IPS-NIHi11 (cell line): ENCODE results near the gene MT1F.
"Not testable (repeated sequence)": the region's sequence is repeated elsewhere in the genome, so short reads cannot be mapped to it uniquely, and the experiment has no call there.

Experiments
- DNase-seq: peaks from one replicate; pipeline ENCODE4 v3.0.0; 2012; ENCODE audit warnings: mixed read lengths, low spot score

MT1F gene

GRCh38 chr16:56645311-56645710 lies 12.4 kb upstream of the MT1F start:
- no peak for DNase-seq

- DNase-seq = no peak
These were observed 11.9 kb upstream of the MT1F start for GRCh38 chr16:56645838-56646237.

- DNase-seq = no peak
These were observed 9.9 kb upstream of the MT1F start for GRCh38 chr16:56647641-56648431.

DNA sequence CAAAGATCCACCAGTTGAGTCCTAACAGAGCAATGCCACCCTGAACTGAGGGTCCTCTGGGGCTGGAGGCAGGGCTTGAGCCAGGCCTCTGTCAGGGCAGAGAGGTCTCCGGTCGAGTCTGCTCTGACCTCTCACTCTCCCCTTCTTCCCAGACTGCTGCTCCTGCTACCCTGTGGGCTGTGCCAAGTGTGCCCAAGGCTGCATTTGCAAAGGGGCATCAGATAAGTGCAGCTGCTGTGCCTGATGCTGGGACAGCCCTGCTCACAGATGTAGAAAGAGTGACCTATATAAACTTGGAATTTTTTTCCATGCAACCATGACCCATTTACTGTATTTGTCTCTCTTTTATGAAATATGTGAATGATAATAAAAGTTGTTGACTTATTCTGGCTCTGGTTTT lies 8.5 kb upstream of the MT1F start:
- no peak for DNase-seq

GRCh38 chr16:56649820-56650219 lies 7.9 kb upstream of the MT1F start:
- no peak for DNase-seq

DNA sequence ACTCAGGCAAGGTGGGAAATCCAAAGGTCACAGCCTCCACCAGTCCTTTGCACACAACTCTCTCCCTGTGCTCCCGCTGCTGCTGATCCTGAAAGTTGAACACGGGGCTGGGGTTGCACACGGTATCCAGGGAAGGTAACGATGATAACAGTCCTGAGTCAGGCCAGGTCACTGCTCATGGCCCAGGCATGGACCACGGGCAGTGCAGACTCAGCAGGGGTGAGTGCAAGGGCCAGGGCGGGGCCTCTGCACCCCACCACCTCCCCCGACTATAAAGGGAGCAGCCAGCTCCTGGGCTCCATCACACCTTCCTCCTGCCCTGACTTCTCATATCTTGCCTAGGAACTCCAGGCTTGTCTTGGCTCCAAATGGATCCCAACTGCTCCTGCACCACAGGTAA lies 6.2 kb upstream of the MT1F start, which contains the start of gene MT1B:
TSS of gene MT1B (plus strand) at position 301 of the 400 bp plus-strand sequence. CDS start at position 369, 68 bp downstream.
- no peak for DNase-seq

DNA sequence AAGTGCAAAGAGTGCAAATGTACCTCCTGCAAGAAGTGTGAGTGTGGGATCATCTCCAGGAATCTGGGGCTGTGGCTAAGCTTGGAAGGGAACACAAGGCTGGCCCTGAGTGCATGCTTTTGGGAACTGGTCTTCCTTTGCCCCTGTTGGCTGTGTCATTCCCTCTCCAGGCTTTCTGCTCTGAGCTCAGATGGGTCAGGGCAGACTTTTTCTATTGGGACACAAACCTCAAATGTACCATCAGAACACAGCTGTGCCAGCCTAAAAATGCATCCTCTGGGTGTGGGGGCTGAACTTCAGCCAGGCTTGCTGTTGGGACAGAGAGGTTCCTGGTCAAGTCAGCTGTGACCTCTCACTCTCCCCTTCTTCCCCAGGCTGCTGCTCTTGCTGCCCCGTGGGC lies 5.2 kb upstream of the MT1F start:
- DNase-seq = no peak

GRCh38 chr16:56653218-56653617 lies 4.5 kb upstream of the MT1F start:
- DNase-seq = no peak

- no peak for DNase-seq
These were observed 642 bp downstream of the MT1F start for GRCh38 chr16:56658327-56658875.

GRCh38 chr16:56662357-56663354 lies 4.9 kb downstream of the MT1F start:
- DNase-seq = no peak

DNA sequence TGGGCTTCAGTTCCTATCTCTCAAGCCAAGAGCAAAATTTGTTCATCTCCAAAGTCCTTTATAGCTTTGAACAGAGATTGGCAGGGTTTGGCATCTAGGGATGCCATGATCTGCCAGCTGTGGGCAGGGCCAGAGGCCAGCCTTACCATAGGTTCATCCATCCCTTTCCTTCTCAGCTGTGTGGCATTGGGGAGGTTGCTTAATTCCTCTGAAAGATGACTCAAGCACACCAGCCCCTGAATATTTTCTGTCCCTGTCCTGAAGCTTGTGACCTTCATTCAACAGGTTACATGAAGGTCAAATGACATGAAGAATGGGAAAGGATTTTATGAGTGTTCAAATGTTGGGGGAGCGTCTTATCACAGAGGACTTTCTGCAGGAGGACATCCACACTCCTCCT lies 6.7 kb downstream of the MT1F start:
- no peak for DNase-seq

- not testable (repeated sequence) for DNase-seq
These were observed 7.8 kb downstream of the MT1F start for GRCh38 chr16:56665286-56666261.

GRCh38 chr16:56667581-56668571 lies 10.1 kb downstream of the MT1F start, which contains the start of gene MT1G:
TSS of gene MT1G (minus strand) at chr16:56668065. CDS start at chr16:56667993, 72 bp downstream.
- no peak for DNase-seq

- no peak for DNase-seq
These were observed 11.5 kb downstream of the MT1F start, which contains the start of gene MT1H for GRCh38 chr16:56669005-56669839. TSS of gene MT1H (plus strand) at chr16:56669814. CDS start at chr16:56669885, 71 bp downstream.

DNA sequence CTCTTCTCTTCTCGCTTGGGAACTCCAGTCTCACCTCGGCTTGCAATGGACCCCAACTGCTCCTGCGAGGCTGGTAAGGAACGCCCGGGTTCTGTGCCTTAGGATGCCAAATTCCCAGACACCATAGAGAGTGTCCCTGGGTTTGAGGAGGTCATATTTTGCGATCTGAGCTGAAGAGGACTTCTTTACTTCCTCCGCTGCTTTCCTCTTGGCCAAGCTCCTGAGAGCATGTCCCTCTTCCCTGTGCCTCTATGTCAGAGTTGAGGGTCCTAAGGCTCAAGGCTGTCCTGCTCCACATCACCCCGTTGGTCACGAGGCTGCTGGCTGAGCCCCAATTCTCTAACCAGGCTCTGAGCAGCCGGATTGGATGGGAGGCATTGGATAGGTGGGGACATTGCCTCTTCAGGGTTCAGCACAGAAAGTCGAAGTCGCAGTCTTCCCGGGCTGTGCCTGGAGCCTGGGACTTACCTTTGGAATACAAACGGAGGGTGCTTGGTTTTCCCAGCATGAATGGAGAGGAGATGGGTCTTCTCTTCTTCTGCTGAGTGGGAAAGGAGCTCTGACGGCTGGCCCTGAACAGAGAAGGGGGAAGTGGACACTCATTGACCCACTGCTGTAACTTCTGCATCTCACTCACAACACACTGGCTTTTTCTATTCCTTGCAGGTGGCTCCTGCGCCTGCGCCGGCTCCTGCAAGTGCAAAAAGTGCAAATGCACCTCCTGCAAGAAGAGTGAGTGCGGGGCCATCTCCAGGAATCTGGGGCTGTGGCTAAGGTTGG lies 12.3 kb downstream of the MT1F start:
- DNase-seq = no peak

- DNase-seq = no peak
These were observed 12.8 kb downstream of the MT1F start for GRCh38 chr16:56670620-56670934.

DNA sequence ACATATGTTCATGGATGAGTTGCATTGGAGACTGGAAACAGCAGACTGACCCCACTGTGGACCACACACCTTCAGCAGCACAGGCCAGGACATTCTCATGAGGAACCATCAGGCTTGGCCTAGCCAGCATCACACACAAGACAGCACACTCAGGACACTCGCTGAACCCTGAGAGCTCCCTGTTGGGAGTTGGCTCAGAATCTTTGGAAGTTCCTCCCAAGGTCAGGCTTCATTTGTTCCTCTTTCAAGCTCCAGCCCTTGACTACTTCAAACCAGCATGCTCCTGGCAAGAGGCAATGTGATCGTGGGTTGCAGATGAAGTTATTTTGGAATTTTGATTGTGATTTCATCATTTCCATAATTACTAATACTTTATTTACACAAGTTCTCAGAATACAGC lies 13.9 kb downstream of the MT1F start:
- not testable (repeated sequence) for DNase-seq

DNA sequence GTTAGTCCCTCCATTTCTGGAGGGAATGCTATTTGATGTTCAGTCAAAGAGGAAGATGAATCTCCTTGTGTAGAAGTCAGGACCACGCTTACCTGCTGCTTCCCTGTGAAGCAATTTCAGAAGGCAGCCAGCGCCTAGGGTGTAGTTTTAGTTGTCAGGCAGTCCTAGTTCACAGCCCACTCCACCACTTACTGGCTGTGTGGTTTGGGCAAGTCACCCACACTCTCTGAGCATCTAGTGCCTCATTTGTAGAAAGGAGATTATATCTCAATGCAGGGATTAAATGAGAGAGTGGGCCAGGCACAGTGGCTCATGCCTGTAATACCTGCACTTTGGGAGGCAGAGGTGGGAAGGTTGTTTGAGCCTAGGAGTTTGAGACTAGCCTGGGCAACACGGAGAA lies 14.4 kb downstream of the MT1F start:
- DNase-seq = not testable (repeated sequence)
